OCI-LY7 (cell line): ENCODE measurements around the gene BBS10. TPM values are rescaled to one million over a fixed set of nuclear protein-coding genes. Genes with fewer than 3 reads are reported as not detected.

Source experiments
- BruUV-seq: library from RNA; stranded (reverse); fragments of 400-500 nt; replicated peaks from 2 replicates; lab custom pipeline; 2021; lab: Mats Ljungman, UMichigan
- CTCF ChIA-PET: fragments of 300-600 bp; sonication (Branson Sonifier 250); formaldehyde crosslinking; loops from one replicate; lab custom pipeline; 2022; ENCODE audit warnings: antibody characterized with exemption; ENCODE audit not compliant: unreplicated experiment; lab: Charles Lee
- POLR2A ChIA-PET: fragments of 300-600 bp; sonication (Branson Sonifier 250); formaldehyde crosslinking; loops from one replicate; lab custom pipeline; 2022; ENCODE audit warnings: antibody characterized with exemption; lab: Charles Lee
- DNase-seq: peaks from one replicate; pipeline ENCODE4 v3.0.0-alpha.2; 2015; ENCODE audit warnings: low spot score
- H2AFZ ChIP-seq: fragments of 200-600 bp; sonication (generic), shearing (Covaris generic); 2 replicates; pipeline ENCODE4 v1.6.1; 2014; ENCODE audit warnings: mild to moderate bottlenecking, antibody characterized with exemption, low read length, moderate library complexity
- H3K27ac ChIP-seq: fragments of 200-600 bp; sonication (generic); 2 replicates; pipeline ENCODE4 v1.5.1; 2014; ENCODE audit warnings: mixed run types, low read depth, mild to moderate bottlenecking, moderate library complexity, low read length, inconsistent platforms; ENCODE audit not compliant: poor library complexity, severe bottlenecking
- H3K36me3 ChIP-seq: fragments of 200-600 bp; sonication (generic); 2 replicates; pipeline ENCODE4 v1.6.1; 2014; ENCODE audit warnings: mild to moderate bottlenecking, antibody characterized with exemption, low read length, moderate library complexity, mixed read lengths; ENCODE audit not compliant: insufficient read depth
- H3K4me1 ChIP-seq: fragments of 200-600 bp; sonication (generic); 2 replicates; pipeline ENCODE4 v1.5.1; 2014; ENCODE audit warnings: mild to moderate bottlenecking, low read length; ENCODE audit not compliant: insufficient read depth, poor library complexity, severe bottlenecking
- H3K4me2 ChIP-seq: fragments of 200-600 bp; sonication (generic); 2 replicates; pipeline ENCODE4 v1.6.1; 2014; ENCODE audit warnings: mild to moderate bottlenecking, low read length
- H3K4me3 ChIP-seq: fragments of 200-600 bp; sonication (generic); 2 replicates; pipeline ENCODE4 v1.5.1; 2014; ENCODE audit warnings: mild to moderate bottlenecking, low read depth, low read length; ENCODE audit not compliant: poor library complexity, severe bottlenecking
- H3K79me2 ChIP-seq: fragments of 200-600 bp; sonication (generic); 2 replicates; pipeline ENCODE4 v1.6.1; 2016; ENCODE audit warnings: low read depth, mild to moderate bottlenecking, low read length, moderate library complexity, mixed read lengths; ENCODE audit not compliant: insufficient read depth
- H3K9me2 ChIP-seq: fragments of 200-600 bp; sonication (generic); 2 replicates; pipeline ENCODE4 v1.6.1; 2016; ENCODE audit warnings: mild to moderate bottlenecking, low read length, mixed read lengths; ENCODE audit not compliant: insufficient read depth
- H3K9me3 ChIP-seq: fragments of 200-600 bp; sonication (generic); 2 replicates; pipeline ENCODE4 v1.6.1; 2014; ENCODE audit warnings: mild to moderate bottlenecking, mixed run types, low read length, mixed read lengths
- H4K20me1 ChIP-seq: fragments of 200-600 bp; sonication (generic); 2 replicates; pipeline ENCODE4 v1.6.1; 2014; ENCODE audit warnings: mild to moderate bottlenecking, antibody characterized with exemption, low read length, moderate library complexity, mixed read lengths; ENCODE audit not compliant: insufficient read depth
- CTCF ChIP-seq: fragments of 200-600 bp; sonication (generic); conservative IDR thresholded peaks from 2 replicates; pipeline ENCODE4 v1.5.1; 2014; ENCODE audit warnings: mild to moderate bottlenecking, antibody characterized with exemption, low read length, moderate library complexity, mixed read lengths
- EZH2phosphoT487 ChIP-seq: fragments of 200-600 bp; sonication (generic); IDR thresholded peaks from 2 replicates; pipeline ENCODE4 v1.6.1; 2018; ENCODE audit warnings: low read depth, borderline replicate concordance, mild to moderate bottlenecking, mixed run types, antibody characterized with exemption, low read length, moderate library complexity, mixed read lengths
- intact Hi-C: fragments of 100-400 bp; cut with micrococcal nuclease; formaldehyde crosslinking; loops from one replicate; pipeline ENCODE4 v1.10.0; 2022; ENCODE audit not compliant: unreplicated experiment
- total RNA-seq, 2 experiments: library from RNA; depleted of rRNA in 1 of 2; stranded (reverse); fragments of >200 nt in 1 of 2; shearing (Covaris generic) in 1 of 2; gene quantifications; 2 replicates each; pipeline ENCODE4 v1.2.3, GENCODE V29; 2014 to 2022

Gene BBS10
- total RNA-seq, 2 experiments from 2014 or later: 5.5 to 6.2 TPM

- H3K4me3 ChIP-seq: no peak overlapping the region
- H3K9me2 ChIP-seq: no peaks in the 10 kb centered on the region
- POLR2A ChIA-PET: no interaction called here
- no peak overlapping the region for H3K4me2 ChIP-seq
- BruUV-seq: no TSS peak
- TF ChIP-seq EZH2phosphoT487 (no peak), CTCF (no peak)
- H3K36me3 ChIP-seq: no peaks in the 10 kb centered on the region
- CTCF ChIA-PET: no interaction called here
- H4K20me1 ChIP-seq: no peaks in the 10 kb centered on the region
- H3K4me1 ChIP-seq: no peaks in the 10 kb centered on the region
- no peak overlapping the region for H3K27ac ChIP-seq
- H3K9me3 ChIP-seq: no peaks in the 10 kb centered on the region
- H3K79me2 ChIP-seq: no peaks in the 10 kb centered on the region
- DNase-seq: no peak
- no peak overlapping the region for H2AFZ ChIP-seq
- intact Hi-C loops: no loop called here
Measured at GRCh38 chr12:76313299-76313698, 34.9 kb downstream of the BBS10 start.

GRCh38 chr12:76312315-76312714 lies 35.9 kb downstream of the BBS10 start:
- Histone ChIP-seq H3K36me3 (no peaks in the 10 kb centered on the region), H3K27ac (no peak overlapping the region), H4K20me1 (no peaks in the 10 kb centered on the region), H2AFZ (no peak overlapping the region), H3K9me2 (no peaks in the 10 kb centered on the region), H3K4me2 (no peak overlapping the region), H3K9me3 (no peaks in the 10 kb centered on the region), H3K4me1 (no peaks in the 10 kb centered on the region), H3K4me3 (no peak overlapping the region), H3K79me2 (no peaks in the 10 kb centered on the region)
- POLR2A ChIA-PET: no interaction called here
- no TSS peak for BruUV-seq
- CTCF ChIA-PET: no interaction called here
- DNase-seq: no peak
- no peak for TF ChIP-seq CTCF
- TF ChIP-seq EZH2phosphoT487: no peak
- intact Hi-C loops: no loop called here

GRCh38 chr12:76311796-76312195 lies 36.4 kb downstream of the BBS10 start:
- Histone ChIP-seq H4K20me1 (no peaks in the 10 kb centered on the region), H3K27ac (no peak overlapping the region), H3K9me3 (no peaks in the 10 kb centered on the region), H3K9me2 (no peaks in the 10 kb centered on the region), H3K79me2 (no peaks in the 10 kb centered on the region), H3K36me3 (no peaks in the 10 kb centered on the region), H2AFZ (no peak overlapping the region), H3K4me2 (no peak overlapping the region), H3K4me1 (no peaks in the 10 kb centered on the region), H3K4me3 (no peak overlapping the region)
- no peak for DNase-seq
- CTCF ChIA-PET: no interaction called here
- intact Hi-C loops: no loop called here
- POLR2A ChIA-PET: no interaction called here
- TF ChIP-seq CTCF: no peak
- no peak for TF ChIP-seq EZH2phosphoT487
- no TSS peak for BruUV-seq
